K562 (cell line): ENCODE measurements around the gene ADAMTS2. TPM values are rescaled to one million over a fixed set of nuclear protein-coding genes. Genes with fewer than 3 reads are reported as not detected.

ENCODE experiments used
- ATAC-seq: fragments of 200-7000 bp; cut with Tn5 transposase; 3 replicates; pipeline ENCODE4 v1.9.1; 2020; ENCODE audit warnings: moderate library complexity
- BruUV-seq: library from RNA; stranded (reverse); fragments of 400-500 nt; replicated peaks from 2 replicates; lab custom pipeline; 2021; lab: Mats Ljungman, UMichigan
- CTCF ChIA-PET: fragments of 300-600 bp; formaldehyde crosslinking; extraction: SDS; loops from one replicate; lab custom pipeline; 2021; ENCODE audit warnings: low intra/inter-chr PET ratio; lab: Yijun Ruan, JAX
- POLR2A ChIA-PET: fragments of 300-600, 350-650 bp; sonication (Branson Sonifier 250); formaldehyde crosslinking; extraction: SDS; loops from one replicate; lab custom pipeline; 2021; ENCODE audit warnings: antibody characterized with exemption, inconsistent platforms; lab: Yijun Ruan, JAX
- DNase-seq, 4 experiments: peaks; one replicate each; pipeline versions ENCODE4 v3.0.0 to v3.0.0-alpha.2; 2011 to 2018; ENCODE audit warnings: low spot score in 3 of 4, mixed read lengths in 3 of 4; ENCODE audit errors: extremely low read depth in 1 of 4
- FAIRE-seq: peaks from 2 replicates; lab custom pipeline; 2011; peaks lifted over from hg19 to GRCh38; lab: Jason Lieb, UNC
- H2AFZ ChIP-seq: 2 replicates; pipeline ENCODE4 v1.6.0; 2011; ENCODE audit warnings: low read depth, low read length, control low read depth, inconsistent platforms
- H3K27ac ChIP-seq: fragments of 200-600 bp; 3 replicates; pipeline ENCODE4 v1.8.0; 2011; ENCODE audit warnings: low read depth, mild to moderate bottlenecking, control low read depth, inconsistent platforms, low read length, moderate library complexity, mixed read lengths; ENCODE audit errors: extremely low read depth
- H3K27me3 ChIP-seq, 2 experiments: fragments of 300-600 bp in 1 of 2; 2 replicates in 1 of 2; 3 replicates in 1 of 2; pipeline versions ENCODE4 v1.6.0 to v1.8.0; 2011; ENCODE audit warnings: inconsistent platforms in 2 of 2, low read length in 2 of 2, mild to moderate bottlenecking in 1 of 2, mixed read lengths in 1 of 2, moderate library complexity in 1 of 2; ENCODE audit not compliant: control insufficient read depth in 2 of 2, insufficient read depth in 2 of 2
- H3K36me3 ChIP-seq: fragments of 300-600 bp; 3 replicates; pipeline ENCODE4 v1.8.0; 2011; ENCODE audit warnings: mild to moderate bottlenecking, low read length, inconsistent platforms; ENCODE audit not compliant: control insufficient read depth, insufficient read depth
- H3K4me1 ChIP-seq, 2 experiments: fragments of 200-600 bp in 1 of 2; replicated peaks in 1 of 2; 2 replicates in 1 of 2; 3 replicates in 1 of 2; pipeline versions ENCODE4 v1.5.1 to v1.8.0; 2011; ENCODE audit warnings: inconsistent platforms in 2 of 2, low read length in 2 of 2, mild to moderate bottlenecking in 1 of 2, mixed read lengths in 1 of 2, moderate library complexity in 1 of 2; ENCODE audit not compliant: control insufficient read depth in 2 of 2, insufficient read depth in 2 of 2
- H3K4me2 ChIP-seq: 2 replicates; pipeline ENCODE4 v1.6.1; 2011; ENCODE audit warnings: low read length, control low read depth, inconsistent platforms, mixed read lengths; ENCODE audit not compliant: insufficient read depth
- H3K4me3 ChIP-seq: fragments of 200-600 bp; sonication (generic), shearing (Covaris generic); 2 replicates; pipeline ENCODE4 v1.5.1; 2016; ENCODE audit warnings: control low read depth, inconsistent platforms
- H3K79me2 ChIP-seq: fragments of 200-600 bp; 3 replicates; pipeline ENCODE4 v1.8.0; 2011; ENCODE audit warnings: low read length, inconsistent platforms; ENCODE audit not compliant: control insufficient read depth, insufficient read depth
- H3K9ac ChIP-seq, 2 experiments: 2 replicates each; pipeline versions ENCODE4 v1.6.0 to v1.6.1; 2011; ENCODE audit warnings: low read depth in 2 of 2, low read length in 2 of 2, control low read depth in 1 of 2, inconsistent platforms in 1 of 2, mild to moderate bottlenecking in 1 of 2, mixed read lengths in 1 of 2; ENCODE audit not compliant: insufficient read depth in 1 of 2
- H3K9me1 ChIP-seq: one replicate; pipeline ENCODE4 v1.6.0; 2011; ENCODE audit warnings: inconsistent platforms, mild to moderate bottlenecking, low read length, moderate library complexity; ENCODE audit not compliant: control insufficient read depth, insufficient read depth
- H3K9me3 ChIP-seq: replicated peaks from 2 replicates; pipeline ENCODE4 v1.5.1; 2011; ENCODE audit warnings: low read depth, low read length, inconsistent platforms; ENCODE audit not compliant: control insufficient read depth, insufficient read depth
- H4K20me1 ChIP-seq: replicated peaks from 2 replicates; pipeline ENCODE4 v1.6.1; 2011; ENCODE audit warnings: low read length, inconsistent platforms, mixed read lengths; ENCODE audit not compliant: control insufficient read depth, insufficient read depth
- BACH1 ChIP-seq: fragments of 200-800 bp; sonication (Bioruptor generic); IDR thresholded peaks from 2 replicates; pipeline ENCODE4 v1.6.1; 2016; ENCODE audit warnings: missing genetic modification characterization, missing compliant biosample characterization
- CAMTA2 ChIP-seq: fragments of 250-450 bp; sonication (Bioruptor Pico); conservative IDR thresholded peaks from 2 replicates; pipeline ENCODE4 v1.5.1; 2022
- COPS2 ChIP-seq: fragments of 450-650 bp; conservative IDR thresholded peaks from 2 replicates; pipeline ENCODE4 v1.6.1; 2016; ENCODE audit warnings: mild to moderate bottlenecking, moderate library complexity
- EWSR1 ChIP-seq: fragments of 450-650 bp; IDR thresholded peaks from 2 replicates; pipeline ENCODE4 v1.6.1; 2018; ENCODE audit warnings: borderline replicate concordance, mild to moderate bottlenecking, low read depth, moderate library complexity; ENCODE audit not compliant: partially characterized antibody
- FOS ChIP-seq: IDR thresholded peaks from 3 replicates; pipeline ENCODE4 v1.6.1; 2011; ENCODE audit not compliant: insufficient read length; ENCODE audit errors: extremely low read depth
- FOXM1 ChIP-seq, 2 experiments: fragments of 450-650 bp in 1 of 2; sonication (generic) in 1 of 2; formaldehyde crosslinking in 1 of 2; IDR thresholded peaks; 2 replicates each; pipeline versions ENCODE4 v1.6.1 to v1.9.0; 2017 to 2022; ENCODE audit warnings: low read depth in 2 of 2, mild to moderate bottlenecking in 2 of 2, missing genetic modification reagents in 1 of 2, moderate library complexity in 1 of 2
- HINFP ChIP-seq: fragments of 450-650 bp; conservative IDR thresholded peaks from 2 replicates; pipeline ENCODE4 v1.6.1; 2016; ENCODE audit warnings: missing genetic modification characterization, low read depth, mild to moderate bottlenecking, control low read depth, missing compliant biosample characterization
- KHSRP ChIP-seq: fragments of 450-650 bp; IDR thresholded peaks from 2 replicates; pipeline ENCODE4 v1.6.1; 2017
- MBD2 ChIP-seq: sonication (generic); IDR thresholded peaks from 2 replicates; pipeline ENCODE4 v1.6.1; 2016; ENCODE audit warnings: low read depth, borderline replicate concordance
- NCOR1 ChIP-seq: fragments of 450-650 bp; IDR thresholded peaks from 2 replicates; pipeline ENCODE4 v1.6.1; 2016; ENCODE audit warnings: mild to moderate bottlenecking, moderate library complexity
- NFE2L1 ChIP-seq: fragments of 450-650 bp; IDR thresholded peaks from 2 replicates; pipeline ENCODE4 v1.6.1; 2016; ENCODE audit warnings: missing genetic modification characterization, low read depth, mild to moderate bottlenecking, missing compliant biosample characterization, moderate library complexity, borderline replicate concordance
- PHB ChIP-seq: fragments of 250-450 bp; sonication (Bioruptor Pico); IDR thresholded peaks from 2 replicates; pipeline ENCODE4 v1.5.0; 2021
- PTRF ChIP-seq: fragments of 450-650 bp; IDR thresholded peaks from 2 replicates; pipeline ENCODE4 v1.6.1; 2016; ENCODE audit warnings: mild to moderate bottlenecking, missing genetic modification characterization, missing compliant biosample characterization
- SRSF1 ChIP-seq: fragments of 200-400 bp; formaldehyde crosslinking; IDR thresholded peaks from 2 replicates; pipeline ENCODE4 v1.6.1; 2017; ENCODE audit warnings: mild to moderate bottlenecking, low read depth, low read length, moderate library complexity
- TSC22D4 ChIP-seq: fragments of 450-650 bp; IDR thresholded peaks from 2 replicates; pipeline ENCODE4 v1.6.1; 2016; ENCODE audit warnings: missing genetic modification characterization, missing biosample characterization, control low read depth
- ZNF699 ChIP-seq: fragments of 250-450 bp; sonication (Bioruptor Pico); IDR thresholded peaks from 2 replicates; pipeline ENCODE4 v1.8.0; 2021; ENCODE audit warnings: mild to moderate bottlenecking, moderate library complexity; ENCODE audit not compliant: insufficient replicate concordance
- WGBS: fragments of 100-300 bp; shearing (Covaris generic); methylation state at CpG from one replicate; pipeline ENCODE4 v1.1.6; 2016; ENCODE audit warnings: low coverage, mixed read lengths; ENCODE audit not compliant: insufficient coverage; ENCODE audit errors: missing lambda C conversion rate; 5-methylcytosine and 5-hydroxymethylcytosine counted together
- in situ Hi-C: fragments of 300-500 bp; cut with MboI; formaldehyde crosslinking; loops from 4 replicates; pipeline ENCODE4 v1.15.0; 2018; ENCODE audit warnings: inconsistent platforms, mixed read lengths
- intact Hi-C: fragments of 100-400 bp; cut with micrococcal nuclease; formaldehyde crosslinking; loops from 2 replicates; pipeline ENCODE4 v1.14.2; 2022
- polyA plus RNA-seq, 8 experiments: library from polyadenylated mRNA; depleted of rRNA in 4 of 8; stranded (reverse) in 5 of 8; unstranded in 3 of 8; fragments of >200 nt; fragmentation: Nextera tagmentation in 2 of 8; fragmentation: Illumina TruSeq in 1 of 8; extraction: Ambion mirVana in 2 of 8; extraction: Trizol in 1 of 8; gene quantifications; 2 replicates each; pipeline versions ENCODE4 v1.2.1 to v1.2.3, GENCODE V29; 2011 to 2014; ENCODE audit warnings: inconsistent platforms in 1 of 8, missing spikeins in 1 of 8
- total RNA-seq, 7 experiments: library from RNA; depleted of rRNA in 6 of 7; stranded (reverse); fragments of >200 nt in 6 of 7; fragmentation: Illumina TruSeq in 2 of 7; extraction: Trizol in 2 of 7; gene quantifications; 2 replicates each; pipeline versions ENCODE4 v1.2.1 to v1.2.3, GENCODE V29; 2011 to 2021; ENCODE audit warnings: low replicate concordance in 1 of 7
- TF ChIP-seq, protein P1 (sequence below): fragments of 200-400 bp; formaldehyde crosslinking; IDR thresholded peaks from 2 replicates; pipeline ENCODE4 v1.6.1; 2017; ENCODE audit warnings: mild to moderate bottlenecking, low read depth, low read length, moderate library complexity

ADAMTS2 gene
- total and polyA plus RNA-seq, 9 of the 15 experiments (the other 6 are each of a cell fraction or from before 2014, with no cell fraction given): not detected

DNA sequence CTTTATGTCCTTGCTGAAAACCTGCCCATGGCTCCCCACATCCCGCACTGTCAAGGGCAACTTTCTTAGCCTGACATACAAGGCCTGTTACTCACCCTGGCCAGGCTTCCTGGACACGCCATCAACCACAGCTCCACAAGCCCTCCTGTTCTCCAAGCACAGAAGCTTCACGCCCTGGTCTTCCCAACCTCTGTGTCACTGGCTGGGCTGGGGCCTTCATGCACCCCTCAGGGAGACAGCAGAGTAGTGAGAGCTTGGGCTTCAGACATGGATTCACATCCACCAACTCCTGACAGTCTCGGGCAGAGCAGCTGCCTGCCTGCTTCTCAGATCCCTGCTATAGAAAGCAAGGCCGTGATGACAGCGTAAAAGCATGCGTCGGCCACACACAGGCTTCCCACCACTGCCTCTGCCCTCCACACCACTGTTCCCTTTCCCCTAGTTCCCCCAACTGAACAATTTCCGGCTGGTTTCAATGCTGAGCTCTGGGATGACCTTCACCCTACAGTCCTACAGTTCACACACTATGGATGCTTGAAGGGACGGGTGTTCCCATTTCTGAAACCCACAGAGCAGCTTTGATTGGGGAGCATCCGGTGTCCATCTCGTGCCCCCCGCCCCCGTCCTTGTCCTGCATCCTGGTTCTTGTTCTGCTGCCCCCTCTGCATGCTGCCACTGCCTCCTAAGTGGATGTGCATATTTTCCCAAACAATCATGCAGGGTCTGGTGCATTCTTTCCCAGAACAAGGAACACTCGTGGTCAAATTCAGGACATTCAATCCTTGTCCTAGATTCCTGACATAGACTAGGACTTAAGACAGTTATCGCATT is 33.4 kb upstream of the ADAMTS2 start:
- Histone ChIP-seq H3K79me2 (no peaks in the 10 kb centered on the region), H3K9me3 (no peaks in the 10 kb centered on the region), H3K9me1 (no peaks in the 10 kb centered on the region), H3K4me3 (no peak overlapping the region), H3K27me3 (peaks cover 16 to 69% of the 10 kb centered on the region in 2 experiments; a peak in 4 of 5 replicates), H3K27ac (no peak overlapping the region), H2AFZ (no peak overlapping the region), H4K20me1 (no peaks in the 10 kb centered on the region)
- no TSS peak for BruUV-seq
- POLR2A ChIA-PET: interaction anchor here (0.6 kb wide), 1 partner anchor 26 kb away, joined by 3 read pairs; no protein-coding TSS in a partner anchor
- under 1% methylated on average over 16 of the region's 16 CpGs for WGBS
- in situ Hi-C loops: no loop called here
- TF ChIP-seq NCOR1 (no peak), COPS2 (no peak), HINFP (no peak), FOXM1 (IDR thresholded peaks at IDR 0.05; ENCODE audit: low read depth) (no peak), FOXM1 (CRISPR knock-in tag; IDR thresholded peaks at IDR 0.05; ENCODE audit: low read depth) (no peak), TSC22D4 (tag) (no peak), KHSRP (no peak), SRSF1 (no peak), FOS (no peak), EWSR1 (no peak), BACH1 (tag) (no peak), MBD2 (no peak), PHB (CRISPR knock-in tag) (no peak), PTRF (tag) (no peak), NFE2L1 (no peak), CAMTA2 (CRISPR knock-in tag) (no peak), ZNF699 (CRISPR knock-in tag) (no peak)
- TF ChIP-seq, protein P1, sequence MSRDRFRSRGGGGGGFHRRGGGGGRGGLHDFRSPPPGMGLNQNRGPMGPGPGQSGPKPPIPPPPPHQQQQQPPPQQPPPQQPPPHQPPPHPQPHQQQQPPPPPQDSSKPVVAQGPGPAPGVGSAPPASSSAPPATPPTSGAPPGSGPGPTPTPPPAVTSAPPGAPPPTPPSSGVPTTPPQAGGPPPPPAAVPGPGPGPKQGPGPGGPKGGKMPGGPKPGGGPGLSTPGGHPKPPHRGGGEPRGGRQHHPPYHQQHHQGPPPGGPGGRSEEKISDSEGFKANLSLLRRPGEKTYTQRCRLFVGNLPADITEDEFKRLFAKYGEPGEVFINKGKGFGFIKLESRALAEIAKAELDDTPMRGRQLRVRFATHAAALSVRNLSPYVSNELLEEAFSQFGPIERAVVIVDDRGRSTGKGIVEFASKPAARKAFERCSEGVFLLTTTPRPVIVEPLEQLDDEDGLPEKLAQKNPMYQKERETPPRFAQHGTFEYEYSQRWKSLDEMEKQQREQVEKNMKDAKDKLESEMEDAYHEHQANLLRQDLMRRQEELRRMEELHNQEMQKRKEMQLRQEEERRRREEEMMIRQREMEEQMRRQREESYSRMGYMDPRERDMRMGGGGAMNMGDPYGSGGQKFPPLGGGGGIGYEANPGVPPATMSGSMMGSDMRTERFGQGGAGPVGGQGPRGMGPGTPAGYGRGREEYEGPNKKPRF: no peak
- TF ChIP-seq, all 486 proteins: peak for 0
- FAIRE-seq (no peak), ATAC-seq (no peak), DNase-seq (no peak)
- CTCF ChIA-PET: no interaction called here
- Histone ChIP-seq H3K9ac (no peak overlapping the region), H3K36me3 (no peaks in the 10 kb centered on the region), H3K4me1 (no peaks in the 10 kb centered on the region), H3K4me2 (no peak overlapping the region)
- intact Hi-C loops: no loop called here
